Measurements from ENCODE around the gene TMCC3. TPM values are rescaled to one million over a fixed set of nuclear protein-coding genes. Genes with fewer than 3 reads are reported as not detected.

TMCC3 gene
- total RNA-seq, 1 experiment from 2014 or later: 2.2 TPM

DNA sequence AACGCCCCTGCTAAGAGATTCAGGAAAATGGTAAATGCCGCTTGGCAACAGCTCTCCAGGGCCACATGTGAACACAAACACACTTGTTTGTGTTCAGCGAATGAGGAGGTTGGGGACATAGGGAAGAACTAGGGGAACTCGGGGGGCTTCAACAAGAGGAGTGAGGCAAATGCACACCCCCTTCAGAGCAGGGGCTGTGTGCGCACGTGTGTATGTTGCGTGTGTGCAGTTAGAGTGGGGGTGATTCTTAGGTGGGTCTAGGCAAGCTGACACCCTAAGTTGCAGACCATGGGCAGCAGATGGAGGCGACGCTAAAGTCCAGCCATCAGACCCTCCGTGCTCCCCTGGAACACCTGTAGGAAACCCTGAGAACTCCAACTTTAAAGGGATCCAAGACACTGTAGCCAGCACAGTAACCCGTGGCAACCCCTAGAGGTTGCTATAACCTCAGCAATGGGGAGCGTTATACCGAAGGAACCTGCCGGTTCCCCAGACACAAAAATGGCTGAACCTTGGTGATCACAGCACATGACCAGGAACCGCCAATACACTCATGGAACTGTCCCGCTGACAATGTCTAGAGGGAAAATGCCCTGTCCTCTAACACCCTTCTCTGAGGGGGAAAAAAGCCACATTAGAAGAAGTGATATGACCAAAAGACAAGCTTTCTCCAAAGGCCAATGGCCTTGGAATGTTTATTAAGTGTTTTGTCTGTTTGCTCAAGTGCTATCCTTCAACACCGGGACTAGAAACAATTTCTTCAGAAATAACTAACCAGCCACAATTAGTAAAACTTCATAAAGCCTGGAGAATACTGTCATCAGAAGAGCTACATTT is 104.2 kb downstream of the TMCC3 start (continued):
- peak; percentile 69; the same call in 1 of the 2 replicates for TF ChIP-seq USF1 (CRISPR knock-in tag; IDR thresholded peaks at IDR 0.05)
- no peak for TF ChIP-seq ATF1 (CRISPR knock-in tag; IDR thresholded peaks at IDR 0.05)
- TF ChIP-seq, protein P1, sequence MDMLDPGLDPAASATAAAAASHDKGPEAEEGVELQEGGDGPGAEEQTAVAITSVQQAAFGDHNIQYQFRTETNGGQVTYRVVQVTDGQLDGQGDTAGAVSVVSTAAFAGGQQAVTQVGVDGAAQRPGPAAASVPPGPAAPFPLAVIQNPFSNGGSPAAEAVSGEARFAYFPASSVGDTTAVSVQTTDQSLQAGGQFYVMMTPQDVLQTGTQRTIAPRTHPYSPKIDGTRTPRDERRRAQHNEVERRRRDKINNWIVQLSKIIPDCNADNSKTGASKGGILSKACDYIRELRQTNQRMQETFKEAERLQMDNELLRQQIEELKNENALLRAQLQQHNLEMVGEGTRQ (CRISPR knock-in tag; IDR thresholded peaks at IDR 0.05): peak; percentile 76
- TF ChIP-seq FOXP1 (CRISPR knock-in tag; IDR thresholded peaks at IDR 0.05; ENCODE audit: borderline replicate concordance): no peak
- no peak for TF ChIP-seq ATF2 (CRISPR knock-in tag; IDR thresholded peaks at IDR 0.05; ENCODE audit: borderline replicate concordance, low read depth)
- TF ChIP-seq ESRRA (CRISPR knock-in tag; IDR thresholded peaks at IDR 0.05; ENCODE audit: borderline replicate concordance): no peak

DNA sequence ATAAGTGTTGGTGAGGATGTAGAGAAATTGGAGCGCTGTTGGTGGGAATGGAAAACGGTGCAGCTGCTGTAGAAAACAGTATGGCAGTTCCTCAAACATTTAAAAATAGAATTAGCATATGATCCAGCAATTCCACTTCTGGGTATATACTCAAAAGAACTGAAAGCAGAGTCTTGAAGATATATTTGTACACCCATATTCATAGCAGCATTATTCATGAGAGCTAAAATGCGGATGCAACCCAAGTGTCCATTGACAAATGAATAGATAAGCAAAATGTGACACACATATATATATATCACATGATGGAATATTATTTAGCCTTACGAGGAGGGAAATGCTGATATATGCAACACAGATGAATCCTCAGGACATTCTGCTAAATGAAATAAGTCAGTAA is 106.0 kb downstream of the TMCC3 start:
- ATAC-seq (no peak), DNase-seq (ENCODE audit: low spot score) (no peak)
- Mint-ChIP-seq H3K9me3 (peaks cover 24% of the 10 kb centered on the region), H3K4me1 (no peaks in the 10 kb centered on the region), H3K36me3 (peaks cover 26% of the 10 kb centered on the region), H3K27me3 (ENCODE audit: low read depth) (peaks cover 19% of the 10 kb centered on the region), H3K27ac (no peak overlapping the region), H3K4me3 (no peak overlapping the region)
- ChIA-PET CTCF (interaction anchor here (0.5 kb wide), 1 partner anchor 69 kb away, joined by 5 read pairs; no protein-coding TSS in a partner anchor), POLR2A (interaction anchor here (0.7 kb wide), 1 partner anchor 28 kb away, joined by 5 read pairs; no protein-coding TSS in a partner anchor)
- TF ChIP-seq ZNF121 (CRISPR knock-in tag; IDR thresholded peaks at IDR 0.05) (no peak), ZNF396 (CRISPR knock-in tag; IDR thresholded peaks at IDR 0.05; ENCODE audit: borderline replicate concordance) (no peak), EMX1 (CRISPR knock-in tag; IDR thresholded peaks at IDR 0.05) (no peak), AR (CRISPR knock-in tag; IDR thresholded peaks at IDR 0.05) (no peak), PRRX2 (CRISPR knock-in tag; IDR thresholded peaks at IDR 0.05) (no peak), KAT7 (CRISPR knock-in tag; IDR thresholded peaks at IDR 0.05; ENCODE audit: borderline replicate concordance) (no peak), NFYB (CRISPR knock-in tag; conservative IDR thresholded peaks at IDR 0.05; ENCODE audit: low read depth) (no peak), ATF3 (CRISPR knock-in tag; conservative IDR thresholded peaks at IDR 0.05) (no peak), ZNF416 (CRISPR knock-in tag; IDR thresholded peaks at IDR 0.05) (no peak), TEAD4 (CRISPR knock-in tag; IDR thresholded peaks at IDR 0.05) (no peak)
- TF ChIP-seq, protein P2, sequence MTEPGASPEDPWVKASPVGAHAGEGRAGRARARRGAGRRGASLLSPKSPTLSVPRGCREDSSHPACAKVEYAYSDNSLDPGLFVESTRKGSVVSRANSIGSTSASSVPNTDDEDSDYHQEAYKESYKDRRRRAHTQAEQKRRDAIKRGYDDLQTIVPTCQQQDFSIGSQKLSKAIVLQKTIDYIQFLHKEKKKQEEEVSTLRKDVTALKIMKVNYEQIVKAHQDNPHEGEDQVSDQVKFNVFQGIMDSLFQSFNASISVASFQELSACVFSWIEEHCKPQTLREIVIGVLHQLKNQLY (CRISPR knock-in tag; IDR thresholded peaks at IDR 0.05): no peak
- TF ChIP-seq, protein P1 (CRISPR knock-in tag; IDR thresholded peaks at IDR 0.05): no peak
- TF ChIP-seq, protein P3, sequence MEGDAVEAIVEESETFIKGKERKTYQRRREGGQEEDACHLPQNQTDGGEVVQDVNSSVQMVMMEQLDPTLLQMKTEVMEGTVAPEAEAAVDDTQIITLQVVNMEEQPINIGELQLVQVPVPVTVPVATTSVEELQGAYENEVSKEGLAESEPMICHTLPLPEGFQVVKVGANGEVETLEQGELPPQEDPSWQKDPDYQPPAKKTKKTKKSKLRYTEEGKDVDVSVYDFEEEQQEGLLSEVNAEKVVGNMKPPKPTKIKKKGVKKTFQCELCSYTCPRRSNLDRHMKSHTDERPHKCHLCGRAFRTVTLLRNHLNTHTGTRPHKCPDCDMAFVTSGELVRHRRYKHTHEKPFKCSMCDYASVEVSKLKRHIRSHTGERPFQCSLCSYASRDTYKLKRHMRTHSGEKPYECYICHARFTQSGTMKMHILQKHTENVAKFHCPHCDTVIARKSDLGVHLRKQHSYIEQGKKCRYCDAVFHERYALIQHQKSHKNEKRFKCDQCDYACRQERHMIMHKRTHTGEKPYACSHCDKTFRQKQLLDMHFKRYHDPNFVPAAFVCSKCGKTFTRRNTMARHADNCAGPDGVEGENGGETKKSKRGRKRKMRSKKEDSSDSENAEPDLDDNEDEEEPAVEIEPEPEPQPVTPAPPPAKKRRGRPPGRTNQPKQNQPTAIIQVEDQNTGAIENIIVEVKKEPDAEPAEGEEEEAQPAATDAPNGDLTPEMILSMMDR (IDR thresholded peaks at IDR 0.05): no peak
- TF ChIP-seq, protein P4, sequence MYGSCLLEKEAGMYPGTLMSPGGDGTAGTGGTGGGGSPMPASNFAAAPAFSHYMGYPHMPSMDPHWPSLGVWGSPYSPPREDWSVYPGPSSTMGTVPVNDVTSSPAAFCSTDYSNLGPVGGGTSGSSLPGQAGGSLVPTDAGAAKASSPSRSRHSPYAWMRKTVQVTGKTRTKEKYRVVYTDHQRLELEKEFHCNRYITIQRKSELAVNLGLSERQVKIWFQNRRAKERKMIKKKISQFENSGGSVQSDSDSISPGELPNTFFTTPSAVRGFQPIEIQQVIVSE (CRISPR knock-in tag; IDR thresholded peaks at IDR 0.05; ENCODE audit: borderline replicate concordance): no peak
